H1 (cell line): ENCODE measurements around the gene BICD1.

Experiments
- CBX5 ChIP-seq: fragments of 300-800, 300-1000 bp; sonication (generic); IDR thresholded peaks from 2 replicates; pipeline ENCODE4 v1.7.1; 2016; ENCODE audit warnings: antibody characterized with exemption, low read length, low read depth
- CREB1 ChIP-seq: IDR thresholded peaks from 2 replicates; pipeline ENCODE4 v1.6.1; 2012; ENCODE audit warnings: inconsistent platforms
- CTCF ChIP-seq, 3 experiments: IDR thresholded peaks; 1 replicate in 2 of 3; 2 replicates in 1 of 3; pipeline versions ENCODE4 v1.5.1 to v1.6.1; 2011; ENCODE audit warnings: low read length in 3 of 3, mild to moderate bottlenecking in 3 of 3, inconsistent platforms in 2 of 3, low read depth in 1 of 3, moderate library complexity in 1 of 3; ENCODE audit not compliant: insufficient read depth in 1 of 3; ENCODE audit errors: control extremely low read depth in 1 of 3
- E2F6 ChIP-seq: IDR thresholded peaks from 2 replicates; pipeline ENCODE4 v1.6.1; 2012; ENCODE audit warnings: inconsistent platforms
- JUN ChIP-seq: IDR thresholded peaks from 2 replicates; pipeline ENCODE4 v1.6.1; 2011; ENCODE audit warnings: low read depth, mild to moderate bottlenecking, improper control_type of control experiment, low read length
- POLR2A ChIP-seq, 2 experiments: IDR thresholded peaks; 1 replicate in 1 of 2; 2 replicates in 1 of 2; pipeline ENCODE4 v1.6.1; 2011; ENCODE audit warnings: low read depth in 2 of 2, low read length in 2 of 2, mild to moderate bottlenecking in 2 of 2; ENCODE audit errors: control extremely low read depth in 1 of 2
- RBBP5 ChIP-seq: IDR thresholded peaks from 2 replicates; pipeline ENCODE4 v1.7.1; 2012; ENCODE audit warnings: low read depth, mild to moderate bottlenecking, inconsistent platforms, low read length, moderate library complexity, borderline replicate concordance
- RFX5 ChIP-seq: IDR thresholded peaks from 2 replicates; pipeline ENCODE4 v1.6.1; 2011; ENCODE audit warnings: low read depth, low read length, improper control_type of control experiment, borderline replicate concordance

DNA sequence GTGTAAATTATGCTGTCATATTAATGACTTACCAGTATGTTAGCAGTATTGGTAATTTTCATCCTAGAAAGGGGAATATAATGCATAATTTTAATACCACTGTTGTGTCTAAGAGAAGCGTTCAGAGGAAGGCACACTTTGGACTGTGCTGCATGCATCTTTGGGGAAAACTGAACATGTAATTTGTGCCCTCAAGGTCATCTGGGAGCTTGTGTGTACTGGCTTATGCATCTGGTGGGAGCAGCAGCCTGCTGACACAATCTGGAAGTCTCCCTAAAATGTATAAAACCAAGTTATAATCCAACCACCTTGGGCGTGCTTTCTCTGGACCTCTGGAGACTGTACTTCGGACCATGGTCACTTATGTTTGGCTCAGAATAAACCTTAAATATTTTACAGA is 306.8 kb downstream of the BICD1 start:
- TF ChIP-seq RBBP5 (no peak), RFX5 (no peak), POLR2A (IDR thresholded peaks at IDR 0.05; ENCODE audit: control extremely low read depth in 1 of 2, low read depth in 2 of 2, low read length in 2 of 2) (no peak), CTCF (IDR thresholded peaks at IDR 0.05; ENCODE audit: control extremely low read depth in 1 of 3, insufficient read depth in 1 of 3, low read depth in 1 of 3, low read length in 3 of 3) (no peak), CREB1 (no peak), JUN (no peak), E2F6 (no peak), CBX5 (no peak)
